ENCODE measurements around the gene DNAI2.

DNA sequence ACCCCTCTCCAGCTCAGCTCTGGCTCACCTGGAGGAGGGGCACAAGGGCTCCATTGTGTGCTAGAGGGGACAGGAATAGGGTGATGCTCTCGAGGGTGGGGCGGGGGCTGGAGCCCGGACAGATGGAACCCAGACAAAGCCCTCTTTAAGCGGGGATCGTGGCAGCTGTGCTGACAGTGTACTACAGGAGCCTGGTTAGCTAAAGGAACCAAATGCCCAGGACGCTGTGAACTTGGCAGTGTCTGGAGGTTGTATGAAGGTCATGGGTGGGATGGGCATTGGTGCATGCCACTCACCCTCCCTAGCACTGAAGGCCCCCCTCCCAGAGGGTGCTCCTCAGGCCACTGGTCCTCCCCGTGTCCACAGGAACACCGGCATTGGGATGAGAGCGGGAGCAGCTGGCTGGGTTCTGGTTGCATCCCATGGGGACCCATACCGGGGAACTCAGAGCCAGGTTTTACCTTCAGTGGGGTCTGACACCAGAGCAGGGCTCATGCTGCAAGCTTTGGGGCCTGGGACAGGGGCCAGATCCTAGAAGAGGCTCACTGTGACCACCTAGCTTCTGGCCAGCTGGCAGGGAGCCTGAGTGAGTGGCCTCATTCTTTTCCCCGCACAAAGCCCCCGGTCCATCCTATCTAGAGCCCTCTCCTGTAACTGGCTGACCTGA lies 63.9 kb downstream of the DNAI2 start:
- TF ChIP-seq CREB1 (IDR thresholded peaks at IDR 0.05; ENCODE audit: low read depth) (no peak), YY1 (IDR thresholded peaks at IDR 0.05; ENCODE audit: low read depth) (no peak)

Data from Ishikawa (cell line).